Gastrocnemius medialis (tissue), 4 donors: ENCODE results near the gene TARDBP. TPM values are rescaled to one million over a fixed set of nuclear protein-coding genes. Genes with fewer than 3 reads are reported as not detected.

ENCODE experiments used
- ATAC-seq, 2 donors: fragments of 150-250 bp; one replicate each; pipeline ENCODE4 v1.9.1; 2016
- DNase-seq, 2 donors: peaks; one replicate each; pipeline ENCODE4 v3.0.0-alpha.2; 2019
- H3K27ac ChIP-seq, 4 donors: fragments of 200-600 bp; sonication (generic); 1 replicate in 1 of 4; 2 replicates in 3 of 4; pipeline ENCODE4 v1.5.1; 2016 to 2018; ENCODE audit warnings: mild to moderate bottlenecking in 2 of 4, moderate library complexity in 1 of 4
- H3K27me3 ChIP-seq, 3 donors: fragments of 200-600 bp; sonication (generic) in 2 of 3; 1 replicate in 1 of 3; 2 replicates in 2 of 3; pipeline versions ENCODE4 v1.5.1 to v1.6.0; 2016 to 2019; ENCODE audit warnings: mild to moderate bottlenecking in 1 of 3, moderate library complexity in 1 of 3
- H3K36me3 ChIP-seq, 2 donors: fragments of 200-600 bp; sonication (generic) in 1 of 2; one replicate each; pipeline ENCODE4 v1.5.1; 2017 to 2018
- H3K4me1 ChIP-seq, 2 donors: fragments of 200-600 bp; sonication (generic) in 1 of 2; one replicate each; pipeline ENCODE4 v1.5.1; 2016 to 2017; ENCODE audit warnings: mild to moderate bottlenecking in 2 of 2
- H3K4me3 ChIP-seq, 4 donors: fragments of 200-600 bp; sonication (generic) in 3 of 4; 1 replicate in 1 of 4; 2 replicates in 3 of 4; pipeline ENCODE4 v1.5.1; 2016 to 2019; ENCODE audit warnings: mild to moderate bottlenecking in 2 of 4
- H3K9me3 ChIP-seq, 3 donors: fragments of 200-600 bp; sonication (generic) in 2 of 3; 1 replicate in 1 of 3; 2 replicates in 2 of 3; pipeline ENCODE4 v1.5.1; 2016 to 2019
- CTCF ChIP-seq, 5 experiments: fragments of 450-650 bp in 3 of 5; fragments of 200-600 bp in 2 of 5; sonication (generic) in 2 of 5; IDR thresholded peaks in 4 of 5; conservative IDR thresholded peaks in 1 of 5; 1 replicate in 4 of 5; 2 replicates in 1 of 5; pipeline ENCODE4 v1.5.1; 2016 to 2019; ENCODE audit warnings: antibody characterized with exemption in 5 of 5, mild to moderate bottlenecking in 3 of 5, moderate library complexity in 3 of 5
- POLR2A ChIP-seq, 2 donors: fragments of 450-650 bp; IDR thresholded peaks; one replicate each; pipeline ENCODE4 v1.6.1; 2017; ENCODE audit warnings: antibody characterized with exemption in 2 of 2, mild to moderate bottlenecking in 2 of 2, moderate library complexity in 2 of 2
- in situ Hi-C, 4 donors: fragments of 200-750 bp; cut with MboI; loops; one replicate each; pipeline versions ENCODE4 v1.15.0 to v1.8.0; 2017; ENCODE audit warnings: low sequenced_read_pairs in 4 of 4
- intact Hi-C: fragments of 100-400 bp; cut with DNase I; formaldehyde crosslinking; loops from one replicate; pipeline ENCODE4 v1.15.1; 2023; ENCODE audit warnings: low total_unique reads
- total RNA-seq, 4 donors: library from RNA; depleted of rRNA; stranded (reverse); fragments of >200 nt; gene quantifications; one replicate each; pipeline versions ENCODE4 v1.1.0 to v1.2.3, GENCODE V29; 2016

Gene TARDBP
- total RNA-seq, 4 donors from 2014 or later = 72.0 to 101 (median 85.5) TPM

GRCh38 chr1:10969267-10969970 lies 43.0 kb upstream of the TARDBP start:
- in situ Hi-C loops (no loop called here), intact Hi-C loops (no loop called here)
- Histone ChIP-seq H3K9me3 (no peaks in the 10 kb centered on the region), H3K36me3 (no peaks in the 10 kb centered on the region), H3K4me3 (no peak overlapping the region), H3K27ac (no peak overlapping the region), H3K4me1 (peaks cover 19 to 21% of the 10 kb centered on the region in 2 donors), H3K27me3 (no peaks in the 10 kb centered on the region)
- DNase-seq (no peak), ATAC-seq (no peak)
- no peak for TF ChIP-seq POLR2A (IDR thresholded peaks at IDR 0.05)
- TF ChIP-seq CTCF (IDR thresholded peaks at IDR 0.05 in 4 of 5, conservative IDR thresholded peaks at IDR 0.05 in 1 of 5) = no peak

- peaks cover 25 to 27% of the 10 kb centered on the region in 2 donors for H3K4me1 ChIP-seq
- DNase-seq (no peak), ATAC-seq (no peak)
- H3K36me3 ChIP-seq = no peaks in the 10 kb centered on the region
- H3K27ac ChIP-seq = no peak overlapping the region
- intact Hi-C loops (no loop called here), in situ Hi-C loops (no loop called here)
- H3K27me3 ChIP-seq = no peaks in the 10 kb centered on the region
- H3K4me3 ChIP-seq = no peak overlapping the region
- TF ChIP-seq CTCF (IDR thresholded peaks at IDR 0.05 in 4 of 5, conservative IDR thresholded peaks at IDR 0.05 in 1 of 5) (no peak), POLR2A (IDR thresholded peaks at IDR 0.05) (no peak)
- H3K9me3 ChIP-seq = no peaks in the 10 kb centered on the region
Measured at GRCh38 chr1:10969971-10970332, 42.5 kb upstream of the TARDBP start.

DNA sequence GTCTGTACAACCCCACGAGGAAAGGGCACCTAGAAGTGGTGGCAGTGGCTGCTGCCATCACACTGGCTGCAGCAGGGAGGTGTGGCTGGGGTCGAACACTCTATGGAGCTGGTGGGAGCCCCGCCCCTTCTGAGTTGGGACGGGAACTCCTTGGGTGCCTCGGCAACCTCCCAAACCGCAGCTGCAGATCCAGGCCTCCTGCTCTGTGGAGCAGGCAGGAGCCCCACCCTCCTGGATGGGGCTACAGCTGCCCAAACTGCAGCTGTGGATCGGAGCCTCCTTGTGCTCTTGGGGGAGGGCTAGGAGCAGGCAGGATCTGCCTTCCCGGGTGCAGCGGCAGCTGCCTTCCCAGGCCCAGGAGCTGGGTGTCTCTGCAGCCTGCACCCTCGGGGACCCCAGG lies 38.9 kb upstream of the TARDBP start:
- H3K4me3 ChIP-seq = no peak overlapping the region

GRCh38 chr1:10973956-10974881 lies 38.2 kb upstream of the TARDBP start:
- peak in 1 of 2 donors; percentile 54 for DNase-seq
- TF ChIP-seq POLR2A (IDR thresholded peaks at IDR 0.05) = no peak
- no peak for TF ChIP-seq CTCF (IDR thresholded peaks at IDR 0.05 in 4 of 5, conservative IDR thresholded peaks at IDR 0.05 in 1 of 5)
- H3K4me3 ChIP-seq = no peak overlapping the region
- ATAC-seq = peak; percentile 22 to 45
- no peaks in the 10 kb centered on the region for H3K9me3 ChIP-seq
- H3K27me3 ChIP-seq = no peaks in the 10 kb centered on the region
- H3K27ac ChIP-seq = peak overlapping the region; percentile 72 to 85 (median 78)
- no peaks in the 10 kb centered on the region for H3K36me3 ChIP-seq
- H3K4me1 ChIP-seq = peaks cover 37 to 40% of the 10 kb centered on the region in 2 donors
- intact Hi-C loops (no loop called here), in situ Hi-C loops (no loop called here)

More for the DNA sequence above, 38.9 kb upstream of the TARDBP start:
- DNase-seq = peak; percentile 57 to 62
- H3K4me1 ChIP-seq = peaks cover 33 to 37% of the 10 kb centered on the region in 2 donors
- intact Hi-C loops (no loop called here), in situ Hi-C loops (no loop called here)
- H3K27me3 ChIP-seq = no peaks in the 10 kb centered on the region
- peak overlapping the region in 3 of 4 donors; percentile 72 to 85 (median 82) for H3K27ac ChIP-seq
- H3K36me3 ChIP-seq = no peaks in the 10 kb centered on the region
- peak in 1 of 2 donors; percentile 9 for ATAC-seq
- TF ChIP-seq CTCF (IDR thresholded peaks at IDR 0.05 in 4 of 5, conservative IDR thresholded peaks at IDR 0.05 in 1 of 5) = no peak
- no peaks in the 10 kb centered on the region for H3K9me3 ChIP-seq
